K562 (cell line): ENCODE measurements around the gene PRDX3. TPM values are rescaled to one million over a fixed set of nuclear protein-coding genes. Genes with fewer than 3 reads are reported as not detected.

Experiments used
- ATAC-seq: fragments of 200-7000 bp; cut with Tn5 transposase; 3 replicates; pipeline ENCODE4 v1.9.1; 2020; ENCODE audit warnings: moderate library complexity
- BruUV-seq: library from RNA; stranded (reverse); fragments of 400-500 nt; replicated peaks from 2 replicates; lab custom pipeline; 2021; lab: Mats Ljungman, UMichigan
- CTCF ChIA-PET: fragments of 300-600 bp; formaldehyde crosslinking; extraction: SDS; loops from one replicate; lab custom pipeline; 2021; ENCODE audit warnings: low intra/inter-chr PET ratio; lab: Yijun Ruan, JAX
- POLR2A ChIA-PET: fragments of 300-600, 350-650 bp; sonication (Branson Sonifier 250); formaldehyde crosslinking; extraction: SDS; loops from one replicate; lab custom pipeline; 2021; ENCODE audit warnings: antibody characterized with exemption, inconsistent platforms; lab: Yijun Ruan, JAX
- DNase-seq, 4 experiments: peaks; one replicate each; pipeline versions ENCODE4 v3.0.0 to v3.0.0-alpha.2; 2011 to 2018; ENCODE audit warnings: low spot score in 3 of 4, mixed read lengths in 3 of 4; ENCODE audit errors: extremely low read depth in 1 of 4
- FAIRE-seq: peaks from 2 replicates; lab custom pipeline; 2011; peaks lifted over from hg19 to GRCh38; lab: Jason Lieb, UNC
- H2AFZ ChIP-seq: 2 replicates; pipeline ENCODE4 v1.6.0; 2011; ENCODE audit warnings: low read depth, low read length, control low read depth, inconsistent platforms
- H3K27ac ChIP-seq: fragments of 200-600 bp; 3 replicates; pipeline ENCODE4 v1.8.0; 2011; ENCODE audit warnings: low read depth, mild to moderate bottlenecking, control low read depth, inconsistent platforms, low read length, moderate library complexity, mixed read lengths; ENCODE audit errors: extremely low read depth
- H3K27me3 ChIP-seq, 2 experiments: fragments of 300-600 bp in 1 of 2; 2 replicates in 1 of 2; 3 replicates in 1 of 2; pipeline versions ENCODE4 v1.6.0 to v1.8.0; 2011; ENCODE audit warnings: inconsistent platforms in 2 of 2, low read length in 2 of 2, mild to moderate bottlenecking in 1 of 2, mixed read lengths in 1 of 2, moderate library complexity in 1 of 2; ENCODE audit not compliant: control insufficient read depth in 2 of 2, insufficient read depth in 2 of 2
- H3K36me3 ChIP-seq: fragments of 300-600 bp; 3 replicates; pipeline ENCODE4 v1.8.0; 2011; ENCODE audit warnings: mild to moderate bottlenecking, low read length, inconsistent platforms; ENCODE audit not compliant: control insufficient read depth, insufficient read depth
- H3K4me1 ChIP-seq, 2 experiments: fragments of 200-600 bp in 1 of 2; replicated peaks in 1 of 2; 2 replicates in 1 of 2; 3 replicates in 1 of 2; pipeline versions ENCODE4 v1.5.1 to v1.8.0; 2011; ENCODE audit warnings: inconsistent platforms in 2 of 2, low read length in 2 of 2, mild to moderate bottlenecking in 1 of 2, mixed read lengths in 1 of 2, moderate library complexity in 1 of 2; ENCODE audit not compliant: control insufficient read depth in 2 of 2, insufficient read depth in 2 of 2
- H3K4me2 ChIP-seq: 2 replicates; pipeline ENCODE4 v1.6.1; 2011; ENCODE audit warnings: low read length, control low read depth, inconsistent platforms, mixed read lengths; ENCODE audit not compliant: insufficient read depth
- H3K4me3 ChIP-seq: fragments of 200-600 bp; sonication (generic), shearing (Covaris generic); 2 replicates; pipeline ENCODE4 v1.5.1; 2016; ENCODE audit warnings: control low read depth, inconsistent platforms
- H3K79me2 ChIP-seq: fragments of 200-600 bp; 3 replicates; pipeline ENCODE4 v1.8.0; 2011; ENCODE audit warnings: low read length, inconsistent platforms; ENCODE audit not compliant: control insufficient read depth, insufficient read depth
- H3K9ac ChIP-seq, 2 experiments: 2 replicates each; pipeline versions ENCODE4 v1.6.0 to v1.6.1; 2011; ENCODE audit warnings: low read depth in 2 of 2, low read length in 2 of 2, control low read depth in 1 of 2, inconsistent platforms in 1 of 2, mild to moderate bottlenecking in 1 of 2, mixed read lengths in 1 of 2; ENCODE audit not compliant: insufficient read depth in 1 of 2
- H3K9me1 ChIP-seq: one replicate; pipeline ENCODE4 v1.6.0; 2011; ENCODE audit warnings: inconsistent platforms, mild to moderate bottlenecking, low read length, moderate library complexity; ENCODE audit not compliant: control insufficient read depth, insufficient read depth
- H3K9me3 ChIP-seq: replicated peaks from 2 replicates; pipeline ENCODE4 v1.5.1; 2011; ENCODE audit warnings: low read depth, low read length, inconsistent platforms; ENCODE audit not compliant: control insufficient read depth, insufficient read depth
- H4K20me1 ChIP-seq: replicated peaks from 2 replicates; pipeline ENCODE4 v1.6.1; 2011; ENCODE audit warnings: low read length, inconsistent platforms, mixed read lengths; ENCODE audit not compliant: control insufficient read depth, insufficient read depth
- CC2D1A ChIP-seq: fragments of 450-650 bp; IDR thresholded peaks from 2 replicates; pipeline ENCODE4 v1.6.1; 2017; ENCODE audit warnings: mild to moderate bottlenecking
- DEAF1 ChIP-seq: fragments of 450-650 bp; formaldehyde crosslinking; IDR thresholded peaks from 2 replicates; pipeline ENCODE4 v1.4.0; 2020; ENCODE audit warnings: mild to moderate bottlenecking, moderate library complexity
- KAT7 ChIP-seq: sonication (generic); formaldehyde crosslinking; IDR thresholded peaks from 2 replicates; pipeline ENCODE4 v1.8.0; 2022; ENCODE audit warnings: missing genetic modification reagents, mild to moderate bottlenecking, borderline replicate concordance
- MAFG ChIP-seq: fragments of 450-650 bp; conservative IDR thresholded peaks from 2 replicates; pipeline ENCODE4 v1.6.1; 2016; ENCODE audit warnings: missing genetic modification characterization, missing compliant biosample characterization
- PYGO2 ChIP-seq: fragments of 450-650 bp; IDR thresholded peaks from 2 replicates; pipeline ENCODE4 v1.6.1; 2016; ENCODE audit warnings: mild to moderate bottlenecking, missing genetic modification characterization, moderate library complexity, missing compliant biosample characterization
- SFPQ ChIP-seq: fragments of 200-400 bp; formaldehyde crosslinking; IDR thresholded peaks from 2 replicates; pipeline ENCODE4 v1.6.1; 2017; ENCODE audit warnings: mild to moderate bottlenecking, low read depth, low read length, moderate library complexity
- SIN3A ChIP-seq, 2 experiments: fragments of 150-350 bp in 1 of 2; IDR thresholded peaks; 2 replicates each; pipeline ENCODE4 v1.6.1; 2011 to 2016; ENCODE audit warnings: borderline replicate concordance in 2 of 2, low read depth in 2 of 2, low read length in 2 of 2, mild to moderate bottlenecking in 2 of 2, moderate library complexity in 2 of 2; ENCODE audit not compliant: control insufficient read depth in 1 of 2
- ZFPM2 ChIP-seq: fragments of 250-450 bp; sonication (Bioruptor Pico); IDR thresholded peaks from 2 replicates; pipeline ENCODE4 v1.5.1; 2022; ENCODE audit warnings: mild to moderate bottlenecking
- ZNF609 ChIP-seq: sonication (generic); formaldehyde crosslinking; IDR thresholded peaks from 2 replicates; pipeline ENCODE4 v1.8.1; 2023; ENCODE audit warnings: missing genetic modification reagents, mild to moderate bottlenecking, borderline replicate concordance
- ZZZ3 ChIP-seq: fragments of 450-650 bp; IDR thresholded peaks from 2 replicates; pipeline ENCODE4 v1.6.1; 2016; ENCODE audit warnings: antibody characterized with exemption, mild to moderate bottlenecking, moderate library complexity
- WGBS: fragments of 100-300 bp; shearing (Covaris generic); methylation state at CpG from one replicate; pipeline ENCODE4 v1.1.6; 2016; ENCODE audit warnings: low coverage, mixed read lengths; ENCODE audit not compliant: insufficient coverage; ENCODE audit errors: missing lambda C conversion rate; 5-methylcytosine and 5-hydroxymethylcytosine counted together
- in situ Hi-C: fragments of 300-500 bp; cut with MboI; formaldehyde crosslinking; loops from 4 replicates; pipeline ENCODE4 v1.15.0; 2018; ENCODE audit warnings: inconsistent platforms, mixed read lengths
- intact Hi-C: fragments of 100-400 bp; cut with micrococcal nuclease; formaldehyde crosslinking; loops from 2 replicates; pipeline ENCODE4 v1.14.2; 2022
- polyA plus RNA-seq, 8 experiments: library from polyadenylated mRNA; depleted of rRNA in 4 of 8; stranded (reverse) in 5 of 8; unstranded in 3 of 8; fragments of >200 nt; fragmentation: Nextera tagmentation in 2 of 8; fragmentation: Illumina TruSeq in 1 of 8; extraction: Ambion mirVana in 2 of 8; extraction: Trizol in 1 of 8; gene quantifications; 2 replicates each; pipeline versions ENCODE4 v1.2.1 to v1.2.3, GENCODE V29; 2011 to 2014; ENCODE audit warnings: inconsistent platforms in 1 of 8, missing spikeins in 1 of 8
- total RNA-seq, 7 experiments: library from RNA; depleted of rRNA in 6 of 7; stranded (reverse); fragments of >200 nt in 6 of 7; fragmentation: Illumina TruSeq in 2 of 7; extraction: Trizol in 2 of 7; gene quantifications; 2 replicates each; pipeline versions ENCODE4 v1.2.1 to v1.2.3, GENCODE V29; 2011 to 2021; ENCODE audit warnings: low replicate concordance in 1 of 7

PRDX3 gene
- total and polyA plus RNA-seq, 9 of the 15 experiments (the other 6 are each of a cell fraction or from before 2014, with no cell fraction given) = 122 to 994 (median 173) TPM

- Histone ChIP-seq H3K4me1 (peaks cover 0 to 1% of the 10 kb centered on the region in 2 experiments; a peak in 4 of 5 replicates), H3K79me2 (no peaks in the 10 kb centered on the region), H3K27ac (no peak overlapping the region), H3K4me2 (no peak overlapping the region), H3K4me3 (no peak overlapping the region), H3K36me3 (no peaks in the 10 kb centered on the region), H3K9me3 (no peaks in the 10 kb centered on the region), H3K9ac (no peak overlapping the region), H3K9me1 (no peaks in the 10 kb centered on the region), H4K20me1 (no peaks in the 10 kb centered on the region), H2AFZ (no peak overlapping the region), H3K27me3 (no peaks in the 10 kb centered on the region)
- ChIA-PET POLR2A (no interaction called here), CTCF (interaction anchor here (2.2 to 4.4 kb wide), 2 partner anchors 216 to 245 kb away, joined by 9 to 21 read pairs; no protein-coding TSS in a partner anchor)
- intact Hi-C loops = no loop called here
- 17% methylated on average over 1 of the region's 1 CpG for WGBS
- no peak for ATAC-seq
- in situ Hi-C loops = loop anchor here (5.0 kb wide), 1 partner anchor 216 kb away; no protein-coding TSS in a partner anchor
- FAIRE-seq = no peak
- DNase-seq = no peak
- BruUV-seq = no TSS peak
- no peak for TF ChIP-seq CC2D1A
- TF ChIP-seq ZNF609 (CRISPR knock-in tag) = no peak
- no peak for TF ChIP-seq ZZZ3
- no peak for TF ChIP-seq SFPQ
- no peak for TF ChIP-seq KAT7 (CRISPR knock-in tag)
- TF ChIP-seq PYGO2 = no peak
- TF ChIP-seq ZFPM2 (CRISPR knock-in tag) = no peak
- TF ChIP-seq DEAF1 = no peak
- TF ChIP-seq MAFG = no peak
- TF ChIP-seq SIN3A (IDR thresholded peaks at IDR 0.05; ENCODE audit: borderline replicate concordance in 2 of 2, control insufficient read depth in 1 of 2, low read depth in 2 of 2, low read length in 2 of 2) = no peak
Measured at GRCh38 chr10:119201233-119201632, 22.6 kb upstream of the PRDX3 start.
